GM18505 (cell line): ENCODE data around the gene ARHGAP27.

Experiments used
- ATAC-seq: cut with Tn5 transposase; IDR thresholded peaks from one replicate; pipeline ENCODE4 v1.9.1; 2021; ENCODE audit not compliant: unreplicated experiment
- POLR2A ChIP-seq: IDR thresholded peaks from 4 replicates; pipeline ENCODE4 v1.6.1; 2011; ENCODE audit warnings: borderline replicate concordance; ENCODE audit not compliant: insufficient read depth, insufficient read length; ENCODE audit errors: extremely low read depth

The ARHGAP27 gene

GRCh38 chr17:45370949-45371413 lies 61.7 kb downstream of the ARHGAP27 start:
- no peak for TF ChIP-seq POLR2A
- ATAC-seq = no peak

- TF ChIP-seq POLR2A = no peak
Observed at GRCh38 chr17:45369421-45369820, 63.2 kb downstream of the ARHGAP27 start.

DNA sequence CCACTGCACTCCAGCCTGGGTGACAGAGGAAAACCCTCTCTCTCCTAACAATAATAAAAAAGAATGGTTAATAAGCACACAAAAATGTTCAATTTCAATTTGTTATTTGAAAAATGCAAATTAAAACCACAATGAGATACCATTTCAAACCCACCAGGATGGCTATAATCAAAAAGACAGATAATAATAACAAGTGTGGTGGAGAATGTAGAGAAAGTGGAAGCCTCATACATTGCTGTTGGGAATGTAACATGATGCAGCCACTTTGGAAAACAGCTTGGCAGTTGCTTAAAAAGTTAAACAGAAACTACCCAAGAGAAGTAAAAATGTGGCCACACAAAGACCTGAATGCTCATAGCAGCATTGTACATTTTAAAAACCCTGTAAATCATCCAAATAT lies 64.0 kb downstream of the ARHGAP27 start:
- TF ChIP-seq POLR2A = no peak
- no peak for ATAC-seq

More at GRCh38 chr17:45369421-45369820, 63.2 kb downstream of the ARHGAP27 start:
- ATAC-seq = no peak

- no peak for TF ChIP-seq POLR2A
- ATAC-seq = no peak
Observed at GRCh38 chr17:45367216-45367615, 65.5 kb downstream of the ARHGAP27 start.

DNA sequence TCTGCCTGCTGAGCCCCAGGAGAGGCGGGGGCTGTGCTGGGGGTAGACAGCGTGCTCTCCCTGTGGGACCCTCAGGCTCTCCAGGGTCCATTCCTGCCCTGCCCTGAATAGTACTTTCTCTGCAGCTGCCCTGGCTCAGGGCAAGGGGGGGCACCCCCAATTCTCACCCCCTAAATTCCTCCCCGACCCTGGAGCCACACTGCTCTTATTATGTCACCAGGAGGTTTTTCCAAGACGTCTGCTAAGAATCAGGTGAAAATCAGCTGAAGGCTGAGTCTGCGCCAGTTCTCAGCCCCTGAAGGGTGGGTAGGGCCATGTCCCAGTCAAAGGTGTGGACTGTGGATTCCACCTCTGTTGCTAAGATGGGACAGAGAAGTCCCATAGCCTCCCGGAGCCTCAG lies 66.0 kb downstream of the ARHGAP27 start:
- no peak for ATAC-seq
- TF ChIP-seq POLR2A = no peak

- no peak for TF ChIP-seq POLR2A
- no peak for ATAC-seq
Observed at GRCh38 chr17:45366049-45366448, 66.6 kb downstream of the ARHGAP27 start.

DNA sequence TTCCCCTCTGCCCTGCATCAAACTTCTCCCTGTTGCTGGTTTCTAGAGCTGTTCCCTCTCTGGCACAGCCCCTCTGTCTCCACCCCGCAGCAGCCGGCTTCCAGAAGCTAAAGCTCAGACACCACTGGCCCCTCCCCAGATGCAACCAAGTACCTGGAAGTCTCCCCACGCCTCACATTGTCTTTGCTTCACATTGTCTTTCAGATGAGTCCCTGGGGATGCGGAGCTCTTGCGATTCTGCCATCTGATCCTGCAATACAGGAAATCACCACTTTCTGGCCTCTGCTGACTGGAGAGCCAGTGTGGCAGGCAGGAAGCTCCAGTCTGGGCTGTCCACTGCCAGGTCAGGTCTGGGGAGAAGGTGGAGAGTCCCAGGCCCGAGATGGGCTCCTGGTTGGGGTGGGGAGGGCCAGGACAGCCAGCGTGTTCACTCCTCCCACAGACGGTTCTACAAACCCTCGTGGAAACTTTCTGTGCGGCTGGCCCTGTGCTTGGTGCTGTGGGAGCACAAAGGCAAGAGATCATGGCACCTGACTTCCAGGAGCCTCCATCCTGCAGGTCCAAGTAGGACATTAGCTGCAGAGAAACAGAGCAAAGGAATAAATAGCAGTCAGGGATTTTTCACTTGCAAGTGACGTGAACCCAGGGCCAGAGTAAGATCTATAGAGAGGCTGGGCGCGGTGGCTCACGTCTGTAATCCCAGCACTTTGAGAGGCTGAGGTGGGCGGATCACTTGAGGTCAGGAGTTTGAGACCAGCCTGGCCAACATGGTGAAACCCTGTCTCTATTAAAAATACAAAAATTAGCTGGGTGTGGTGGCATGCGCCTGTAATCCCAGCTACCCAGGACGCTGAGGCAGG lies 67.9 kb downstream of the ARHGAP27 start:
- no peak for ATAC-seq
- no peak for TF ChIP-seq POLR2A

DNA sequence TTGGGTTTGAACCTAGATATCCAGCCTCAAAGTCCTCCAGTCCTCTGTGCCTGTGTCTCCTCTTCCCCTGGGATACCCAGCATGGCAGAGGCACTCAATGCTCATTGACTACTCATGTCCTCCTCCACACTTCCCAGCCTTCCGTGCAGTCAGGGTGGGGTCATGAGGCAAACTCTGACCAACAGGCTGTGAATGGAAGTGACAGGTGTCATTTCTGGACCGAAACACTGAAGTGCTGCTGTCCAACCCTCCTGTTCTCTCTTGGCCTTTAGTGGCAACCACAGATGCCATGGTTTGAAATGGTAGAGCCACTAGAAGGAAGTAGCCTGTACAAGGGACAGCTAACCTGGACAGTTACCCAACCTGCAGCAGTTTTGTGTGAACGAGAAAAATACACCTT lies 69.2 kb downstream of the ARHGAP27 start:
- ATAC-seq = no peak
- TF ChIP-seq POLR2A = no peak

DNA sequence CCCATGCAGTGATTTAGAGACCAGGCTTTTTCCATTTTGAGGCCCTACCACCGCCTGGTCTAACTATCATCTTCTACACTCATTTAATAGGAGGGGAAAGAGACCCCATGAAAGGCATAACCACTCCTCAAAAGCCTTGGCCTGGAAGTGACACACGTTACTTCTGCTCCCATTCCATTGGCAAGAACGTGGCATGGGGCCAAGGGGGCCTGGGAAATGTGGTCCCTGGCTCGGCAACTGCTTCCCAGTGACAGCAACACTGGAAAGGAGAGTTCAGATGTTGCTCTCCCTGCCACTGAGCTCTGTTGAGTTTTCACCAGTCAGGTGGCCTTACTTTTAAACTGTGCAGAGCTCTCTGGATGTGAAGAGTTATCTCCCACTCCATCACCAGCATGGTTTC lies 70.7 kb downstream of the ARHGAP27 start:
- no peak for TF ChIP-seq POLR2A
- no peak for ATAC-seq

GRCh38 chr17:45361451-45361850 lies 71.2 kb downstream of the ARHGAP27 start:
- no peak for ATAC-seq
- TF ChIP-seq POLR2A = no peak

DNA sequence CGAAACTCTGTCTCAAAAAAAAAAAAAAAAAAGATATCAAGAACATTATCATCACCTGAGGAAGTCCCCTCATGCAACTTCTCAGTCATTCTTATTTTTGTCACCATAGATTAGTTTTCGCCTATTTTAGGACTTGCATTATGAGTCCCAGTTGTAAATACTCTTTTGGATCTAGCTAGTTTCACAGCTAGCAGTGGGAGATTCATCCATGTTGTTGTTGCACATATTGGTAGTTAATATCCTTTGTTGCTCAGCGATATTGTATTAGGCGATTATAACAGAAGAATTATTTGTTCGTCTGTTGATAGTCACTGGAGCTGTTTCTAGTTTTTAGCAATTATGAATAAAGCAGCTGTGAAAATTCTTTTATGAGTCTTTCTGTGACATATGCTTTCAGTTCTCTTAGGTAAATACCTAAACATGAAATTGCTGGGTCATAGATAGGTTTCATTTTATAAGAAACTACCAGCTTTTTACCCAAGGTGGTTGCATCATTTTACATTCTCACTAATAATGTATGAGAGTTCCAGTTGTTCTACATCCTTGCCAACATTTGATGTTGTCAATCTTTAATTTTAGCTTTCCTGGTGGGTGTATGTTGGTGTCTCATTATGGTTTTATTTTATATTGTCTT lies 75.2 kb downstream of the ARHGAP27 start:
- ATAC-seq = no peak
- no peak for TF ChIP-seq POLR2A

- no peak for TF ChIP-seq POLR2A
- ATAC-seq = no peak
Observed at GRCh38 chr17:45355087-45355486, 77.6 kb downstream of the ARHGAP27 start.

- TF ChIP-seq POLR2A = no peak
- ATAC-seq = no peak
Observed at GRCh38 chr17:45353043-45353442, 79.6 kb downstream of the ARHGAP27 start.

GRCh38 chr17:45351831-45352230 lies 80.8 kb downstream of the ARHGAP27 start:
- ATAC-seq = no peak
- no peak for TF ChIP-seq POLR2A
